ENCODE results near the gene TMEM98.

TMEM98 gene

GRCh38 chr17:32894245-32894644, 33.7 kb upstream of the TMEM98 start:
- TF ChIP-seq CTCF (IDR thresholded peaks at IDR 0.05; ENCODE audit: low read depth, low read length) = no peak
- no peak for DNase-seq (ENCODE audit: extremely low read depth, low read depth)

GRCh38 chr17:32896647-32897258, 31.2 kb upstream of the TMEM98 start:
- no peak for DNase-seq (ENCODE audit: extremely low read depth, low read depth)
- no peak for TF ChIP-seq CTCF (IDR thresholded peaks at IDR 0.05; ENCODE audit: low read depth, low read length)

- no peak for DNase-seq (ENCODE audit: extremely low read depth, low read depth)
- no peak for TF ChIP-seq CTCF (IDR thresholded peaks at IDR 0.05; ENCODE audit: low read depth, low read length)
These were observed 28.5 kb upstream of the TMEM98 start for GRCh38 chr17:32899236-32900013.

GRCh38 chr17:32901743-32902142, 26.2 kb upstream of the TMEM98 start:
- no peak for DNase-seq (ENCODE audit: extremely low read depth, low read depth)
- no peak for TF ChIP-seq CTCF (IDR thresholded peaks at IDR 0.05; ENCODE audit: low read depth, low read length)

GRCh38 chr17:32903774-32904673, 23.9 kb upstream of the TMEM98 start:
- DNase-seq (ENCODE audit: extremely low read depth, low read depth) = no peak
- TF ChIP-seq CTCF (IDR thresholded peaks at IDR 0.05; ENCODE audit: low read depth, low read length) = no peak

GRCh38 chr17:32904891-32905290, 23.1 kb upstream of the TMEM98 start:
- TF ChIP-seq CTCF (IDR thresholded peaks at IDR 0.05; ENCODE audit: low read depth, low read length) = no peak
- DNase-seq (ENCODE audit: extremely low read depth, low read depth) = no peak

Measured in AG09319 (cell line).